GM18870 (cell line): Measurements from ENCODE around the gene POTEG.
"Not testable (repeated sequence)": the region's sequence is repeated elsewhere in the genome, so short reads cannot be mapped to it uniquely, and the experiment has no call there.

ENCODE experiments used
- ATAC-seq: cut with Tn5 transposase; IDR thresholded peaks from one replicate; pipeline ENCODE4 v1.9.1; 2021; ENCODE audit warnings: moderate library complexity; ENCODE audit not compliant: unreplicated experiment

Gene POTEG

DNA sequence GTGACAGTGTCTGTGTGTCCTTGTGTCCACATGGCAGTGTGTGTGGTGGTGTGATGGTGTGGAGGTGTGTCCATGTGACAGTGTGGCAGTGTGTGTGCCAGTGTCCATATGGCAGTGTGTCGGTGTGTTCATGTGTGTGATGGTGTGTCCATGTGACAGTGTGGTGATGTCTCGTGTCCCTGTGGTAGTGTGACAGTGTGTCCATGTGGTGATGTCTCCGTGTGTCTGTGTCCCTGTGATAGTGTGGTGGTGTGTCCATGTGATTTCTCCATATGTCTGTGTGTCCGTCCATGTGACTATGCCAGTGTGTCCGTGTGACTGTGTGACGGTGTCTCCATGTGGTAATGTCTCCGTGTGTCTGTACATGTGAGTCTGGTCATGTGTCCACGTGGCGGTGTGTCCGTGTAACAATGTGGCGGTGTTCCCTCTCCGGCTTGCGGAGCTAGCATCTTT, 59.7 kb downstream of the POTEG start:
- ATAC-seq, result not testable (repeated sequence)

DNA sequence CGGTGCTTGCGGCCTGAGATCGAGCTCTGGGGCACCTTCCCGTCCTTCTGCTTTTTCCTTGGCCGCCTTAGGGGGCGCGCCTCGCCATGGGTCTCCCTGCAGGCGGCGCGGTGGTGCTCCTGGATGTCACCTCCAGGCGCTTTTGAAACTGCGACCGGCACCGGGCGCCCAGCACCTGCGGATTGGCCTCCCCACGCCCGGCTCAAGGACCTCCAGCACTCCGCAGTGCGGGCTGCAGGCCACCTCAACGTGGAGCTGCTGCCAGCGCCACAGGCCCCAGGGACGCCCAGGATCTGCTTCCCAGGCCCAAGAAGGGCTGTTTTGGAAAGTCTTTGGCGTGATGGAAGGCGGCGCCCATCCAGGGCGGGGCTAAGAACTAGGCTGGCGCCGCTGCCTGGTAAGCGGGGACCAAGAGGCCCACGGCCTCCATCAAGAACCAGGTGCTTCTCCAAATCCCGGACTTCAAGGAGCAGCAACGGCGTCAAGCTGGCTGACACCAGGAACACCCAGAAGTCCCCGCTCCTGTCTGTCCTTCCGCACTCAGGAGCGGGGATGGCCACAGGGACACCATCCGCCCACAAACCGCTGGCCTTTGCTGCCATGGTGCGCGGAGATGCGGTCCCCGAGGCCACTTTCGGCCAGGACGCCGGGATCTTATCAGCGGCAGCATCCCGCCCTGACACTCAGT, 61.2 kb downstream of the POTEG start:
- not testable (repeated sequence) for ATAC-seq

DNA sequence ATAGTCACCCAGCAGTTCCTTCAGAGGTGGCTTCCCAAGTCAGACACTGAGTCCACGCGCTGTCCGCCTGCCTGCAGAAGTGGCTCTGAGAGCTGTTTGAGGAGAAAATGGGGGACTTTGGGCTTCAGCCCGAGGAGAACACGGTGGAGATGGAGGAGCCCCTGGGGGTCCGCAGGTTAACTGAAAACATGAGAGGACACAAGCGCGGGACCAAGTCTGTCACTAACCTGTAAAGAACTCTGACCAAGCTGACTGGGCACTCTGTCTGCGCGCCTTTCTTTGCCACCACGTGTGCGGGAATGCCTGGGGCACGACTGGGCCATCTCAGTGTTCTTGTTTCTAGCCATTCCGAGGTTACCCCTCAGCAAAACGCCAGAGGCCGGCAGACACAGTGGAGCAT, 62.4 kb downstream of the POTEG start:
- not testable (repeated sequence) for ATAC-seq

DNA sequence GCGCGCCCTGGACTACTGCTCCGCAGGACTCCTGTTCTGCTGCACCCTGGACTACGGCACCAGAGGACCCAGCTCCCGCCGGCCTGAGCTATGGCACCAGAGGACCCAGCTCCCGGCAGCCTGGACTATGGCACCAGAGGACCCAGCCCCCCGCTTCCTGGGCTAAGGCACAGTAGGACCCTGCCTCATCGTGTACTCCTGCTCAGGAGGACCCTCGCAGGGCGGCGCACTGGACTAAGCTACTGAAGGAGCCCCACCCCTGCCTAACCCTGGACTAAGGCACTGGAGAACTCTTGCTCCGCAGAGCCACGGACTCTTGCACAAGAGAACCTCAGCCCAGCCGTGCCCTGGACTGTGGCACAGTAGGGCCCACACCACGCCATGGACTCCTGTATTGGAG, 71.3 kb downstream of the POTEG start:
- ATAC-seq, result not testable (repeated sequence)

DNA sequence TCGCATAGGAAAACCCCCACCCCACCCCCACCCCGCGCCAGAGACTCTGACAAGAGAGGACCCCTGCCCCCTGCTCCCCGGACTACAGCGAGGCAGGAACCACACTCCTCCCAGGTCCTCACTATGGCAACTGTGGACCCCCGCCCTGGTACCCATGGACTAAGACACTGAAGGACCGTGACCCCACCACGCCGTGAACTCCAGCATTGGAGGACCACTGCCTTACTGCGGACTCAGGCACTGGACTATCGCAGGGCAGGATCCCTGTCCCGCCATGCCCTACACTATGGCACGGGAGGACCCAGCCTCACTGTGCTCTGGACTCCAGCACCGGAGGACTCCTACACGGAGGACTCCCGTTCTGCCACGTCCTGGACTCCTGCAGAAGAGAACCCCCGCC, 71.8 kb downstream of the POTEG start:
- ATAC-seq, result not testable (repeated sequence)

DNA sequence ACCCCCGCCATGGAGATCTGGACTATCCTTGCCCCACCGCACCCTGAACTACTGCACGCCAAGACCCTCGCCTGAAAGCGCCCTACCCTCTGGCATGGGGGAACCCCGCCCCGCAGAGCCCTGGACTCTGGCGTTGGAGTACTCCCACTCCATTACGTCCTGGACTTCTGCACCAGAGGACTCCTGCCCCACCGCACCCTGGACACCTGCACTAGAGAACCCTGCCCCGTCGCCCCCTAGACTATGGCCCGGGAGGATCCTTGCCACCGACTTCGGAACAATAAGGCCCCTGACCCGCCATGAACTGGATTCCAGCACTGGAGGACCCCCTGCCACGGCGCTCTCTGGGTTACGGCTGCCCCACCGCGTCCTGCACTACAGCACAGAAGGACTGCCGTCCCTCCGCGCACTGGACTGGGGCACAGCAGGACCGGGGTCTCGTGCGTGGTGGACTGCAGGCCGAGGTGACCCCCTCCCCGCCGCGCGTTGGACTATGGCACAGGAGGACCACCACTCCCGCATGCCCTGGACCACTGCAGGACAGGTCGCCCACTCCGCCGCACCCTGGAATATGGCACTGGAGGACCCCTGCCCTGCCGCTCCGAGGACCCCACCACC, 72.4 kb downstream of the POTEG start:
- ATAC-seq, result not testable (repeated sequence)

DNA sequence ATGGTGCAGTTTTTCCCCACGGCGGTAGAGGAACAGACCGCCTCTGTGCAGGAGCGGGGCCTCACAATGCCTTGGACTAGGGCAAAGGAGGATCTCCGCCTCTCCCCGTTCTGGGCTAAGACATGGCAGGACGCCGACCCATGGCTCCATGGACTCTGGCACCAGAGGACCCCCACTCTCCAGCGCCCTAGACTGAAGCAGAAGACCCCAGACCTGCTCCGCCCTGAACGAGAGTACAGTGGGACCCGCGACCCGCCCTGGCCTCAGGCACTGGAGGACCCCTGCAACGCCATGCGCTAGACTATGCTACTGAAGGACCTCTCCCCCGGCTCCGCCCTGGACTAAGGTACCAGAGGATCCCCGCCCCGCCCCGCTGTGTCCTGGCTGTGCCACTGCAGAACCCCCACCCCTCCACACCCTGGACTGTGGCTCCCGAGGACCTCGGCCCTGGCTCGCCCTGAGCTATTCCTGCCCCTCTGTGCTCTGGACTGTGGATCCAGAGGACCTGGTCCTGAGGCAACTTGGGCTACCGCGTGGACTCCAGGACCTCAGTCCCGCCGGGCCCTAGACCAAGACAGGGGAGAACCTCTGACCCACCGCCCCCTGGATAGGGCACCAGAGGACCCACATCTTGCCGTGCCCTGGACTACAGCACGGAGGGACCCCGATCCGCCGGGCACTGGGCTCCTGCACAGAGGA, 73.1 kb downstream of the POTEG start:
- not testable (repeated sequence) for ATAC-seq
